Tibial nerve (tissue), 4 donors: ENCODE data around the gene LCN9. TPM values are rescaled to one million over a fixed set of nuclear protein-coding genes. Genes with fewer than 3 reads are reported as not detected.

Experiments
- DNase-seq, 2 donors: peaks; one replicate each; pipeline ENCODE4 v3.0.0-alpha.2; 2019; ENCODE audit warnings: low spot score in 2 of 2
- H3K27ac ChIP-seq, 4 donors: fragments of 200-600 bp; sonication (generic) in 3 of 4; one replicate each; pipeline ENCODE4 v1.5.1; 2017 to 2019; ENCODE audit warnings: mild to moderate bottlenecking in 1 of 4
- H3K27me3 ChIP-seq, 2 donors: fragments of 200-600 bp; sonication (generic) in 1 of 2; one replicate each; pipeline versions ENCODE4 v1.5.1 to v1.6.0; 2017 to 2019
- H3K36me3 ChIP-seq, 3 donors: fragments of 200-600 bp; sonication (generic); one replicate each; pipeline ENCODE4 v1.5.1; 2018 to 2019
- H3K4me1 ChIP-seq, 4 donors: fragments of 200-600 bp; sonication (generic) in 3 of 4; one replicate each; pipeline ENCODE4 v1.5.1; 2017 to 2019
- H3K4me3 ChIP-seq, 4 donors: fragments of 200-600 bp; sonication (generic) in 3 of 4; one replicate each; pipeline ENCODE4 v1.5.1; 2017 to 2019; ENCODE audit warnings: mild to moderate bottlenecking in 1 of 4, moderate library complexity in 1 of 4
- H3K9me3 ChIP-seq, 4 donors: fragments of 200-600 bp; sonication (generic) in 3 of 4; one replicate each; pipeline ENCODE4 v1.5.1; 2017 to 2019
- EP300 ChIP-seq, 2 donors: sonication (generic); formaldehyde crosslinking; IDR thresholded peaks; one replicate each; pipeline ENCODE4 v1.6.1; 2017; ENCODE audit warnings: antibody characterized with exemption in 2 of 2, mild to moderate bottlenecking in 1 of 2
- POLR2A ChIP-seq, 2 donors: fragments of 450-650 bp; IDR thresholded peaks; one replicate each; pipeline ENCODE4 v1.6.1; 2017; ENCODE audit warnings: antibody characterized with exemption in 2 of 2, mild to moderate bottlenecking in 2 of 2, moderate library complexity in 2 of 2
- WGBS, 2 donors: methylation state at CpG; one replicate each; pipeline ENCODE4 v1.1.5; 2018; 5-methylcytosine and 5-hydroxymethylcytosine counted together
- total RNA-seq, 4 donors: library from RNA; depleted of rRNA; stranded (reverse); fragments of >200 nt; gene quantifications; one replicate each; pipeline ENCODE4 v1.1.0, GENCODE V29; 2016
- TF ChIP-seq, protein P1 (sequence below), 5 experiments: fragments of 200-600 bp in 3 of 5; fragments of 450-650 bp in 2 of 5; sonication (generic) in 3 of 5; IDR thresholded peaks; one replicate each; pipeline ENCODE4 v1.5.1; 2016 to 2019; ENCODE audit warnings: antibody characterized with exemption in 5 of 5, mild to moderate bottlenecking in 3 of 5, moderate library complexity in 2 of 5

LCN9 gene
- total RNA-seq, 4 donors from 2014 or later: not detected

DNA sequence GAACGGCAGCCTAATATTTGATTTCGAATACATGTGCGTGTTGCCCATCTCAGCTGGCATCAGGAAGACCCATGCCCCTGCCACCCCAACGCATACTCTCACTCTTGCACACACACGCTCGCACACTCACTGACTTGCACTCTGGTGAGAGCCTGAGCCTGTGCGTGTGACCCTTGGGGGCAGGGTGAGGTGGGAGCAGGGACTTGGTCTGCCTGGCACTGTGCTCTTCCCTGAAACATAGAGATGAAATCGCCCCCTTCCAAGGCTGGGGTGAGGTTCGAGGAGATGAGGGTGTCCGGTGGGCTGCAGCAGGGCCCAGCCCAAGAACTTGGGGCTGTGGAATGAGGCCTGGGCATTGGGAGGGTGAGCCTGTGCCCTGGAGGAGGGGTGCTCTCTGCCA is 1.2 kb downstream of the LCN9 start:
- Histone ChIP-seq H3K36me3 (no peaks in the 10 kb centered on the region), H3K4me1 (no peaks in the 10 kb centered on the region), H3K4me3 (no peak overlapping the region), H3K27ac (no peak overlapping the region), H3K27me3 (no peaks in the 10 kb centered on the region), H3K9me3 (peaks cover 0 to 10% (median 0%) of the 10 kb centered on the region in 4 donors)
- TF ChIP-seq, protein P1, sequence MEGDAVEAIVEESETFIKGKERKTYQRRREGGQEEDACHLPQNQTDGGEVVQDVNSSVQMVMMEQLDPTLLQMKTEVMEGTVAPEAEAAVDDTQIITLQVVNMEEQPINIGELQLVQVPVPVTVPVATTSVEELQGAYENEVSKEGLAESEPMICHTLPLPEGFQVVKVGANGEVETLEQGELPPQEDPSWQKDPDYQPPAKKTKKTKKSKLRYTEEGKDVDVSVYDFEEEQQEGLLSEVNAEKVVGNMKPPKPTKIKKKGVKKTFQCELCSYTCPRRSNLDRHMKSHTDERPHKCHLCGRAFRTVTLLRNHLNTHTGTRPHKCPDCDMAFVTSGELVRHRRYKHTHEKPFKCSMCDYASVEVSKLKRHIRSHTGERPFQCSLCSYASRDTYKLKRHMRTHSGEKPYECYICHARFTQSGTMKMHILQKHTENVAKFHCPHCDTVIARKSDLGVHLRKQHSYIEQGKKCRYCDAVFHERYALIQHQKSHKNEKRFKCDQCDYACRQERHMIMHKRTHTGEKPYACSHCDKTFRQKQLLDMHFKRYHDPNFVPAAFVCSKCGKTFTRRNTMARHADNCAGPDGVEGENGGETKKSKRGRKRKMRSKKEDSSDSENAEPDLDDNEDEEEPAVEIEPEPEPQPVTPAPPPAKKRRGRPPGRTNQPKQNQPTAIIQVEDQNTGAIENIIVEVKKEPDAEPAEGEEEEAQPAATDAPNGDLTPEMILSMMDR (IDR thresholded peaks at IDR 0.05): no peak
- TF ChIP-seq POLR2A (IDR thresholded peaks at IDR 0.05) (no peak), EP300 (IDR thresholded peaks at IDR 0.05) (no peak)
- no peak for DNase-seq
- 79 to 80% methylated on average over 10 of the region's 10 CpGs for WGBS, 2 donors

DNA sequence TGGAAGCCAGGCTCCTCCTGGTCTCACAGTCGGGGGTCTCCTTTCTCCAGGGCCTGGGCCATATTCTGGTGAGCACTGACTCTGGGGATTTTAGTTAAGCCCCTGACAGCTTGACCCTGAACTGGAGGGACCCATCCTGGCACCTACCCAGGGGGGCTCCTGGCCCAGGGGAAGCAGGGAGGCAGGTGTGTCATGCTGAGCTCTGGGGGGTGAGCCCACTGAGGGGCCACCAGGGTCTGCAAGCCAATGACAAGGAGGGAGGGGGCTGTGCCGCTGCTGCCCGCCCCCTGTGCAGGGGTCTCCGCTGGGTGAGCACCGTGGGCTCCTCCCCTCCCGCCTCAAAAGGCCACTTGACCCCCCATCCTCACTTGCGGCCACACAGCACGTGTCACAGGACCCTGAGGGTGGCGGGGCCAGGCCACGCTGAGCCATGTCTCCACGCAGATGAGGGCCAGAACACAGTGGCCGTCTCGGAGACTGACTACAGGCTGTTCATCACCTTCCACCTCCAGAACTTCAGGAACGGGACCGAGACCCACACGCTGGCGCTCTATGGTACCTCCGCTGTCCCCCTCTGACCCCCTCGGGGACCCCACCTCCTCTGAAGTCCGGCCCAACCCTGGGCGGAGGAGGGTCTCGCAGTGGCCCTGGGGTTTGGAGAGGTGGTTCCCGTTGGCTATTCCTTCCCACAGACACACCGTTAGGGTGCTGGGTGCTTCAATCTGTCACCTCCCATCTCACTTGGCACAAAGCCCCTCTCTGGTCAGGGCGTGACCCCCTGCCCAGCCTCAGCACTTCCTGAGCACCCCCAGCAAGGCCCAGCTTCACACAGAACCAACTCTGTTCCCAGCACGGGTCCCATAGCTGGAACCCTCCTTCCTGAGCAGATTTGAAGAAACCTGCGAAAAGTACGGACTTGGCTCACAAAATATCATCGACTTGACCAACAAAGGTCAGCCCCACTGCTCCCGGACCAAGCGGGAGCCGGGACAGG is 2.0 kb downstream of the LCN9 start:
- Histone ChIP-seq H3K9me3 (peaks cover 0 to 10% (median 0%) of the 10 kb centered on the region in 4 donors), H3K36me3 (no peaks in the 10 kb centered on the region), H3K27ac (no peak overlapping the region), H3K4me3 (no peak overlapping the region), H3K4me1 (no peaks in the 10 kb centered on the region), H3K27me3 (no peaks in the 10 kb centered on the region)
- WGBS, 2 donors: 79 to 80% methylated on average over 30 to 31 of the region's 32 CpGs
- TF ChIP-seq, protein P1 (IDR thresholded peaks at IDR 0.05): no peak
- no peak for TF ChIP-seq POLR2A (IDR thresholded peaks at IDR 0.05)
- no peak for TF ChIP-seq EP300 (IDR thresholded peaks at IDR 0.05)
- no peak for DNase-seq

DNA sequence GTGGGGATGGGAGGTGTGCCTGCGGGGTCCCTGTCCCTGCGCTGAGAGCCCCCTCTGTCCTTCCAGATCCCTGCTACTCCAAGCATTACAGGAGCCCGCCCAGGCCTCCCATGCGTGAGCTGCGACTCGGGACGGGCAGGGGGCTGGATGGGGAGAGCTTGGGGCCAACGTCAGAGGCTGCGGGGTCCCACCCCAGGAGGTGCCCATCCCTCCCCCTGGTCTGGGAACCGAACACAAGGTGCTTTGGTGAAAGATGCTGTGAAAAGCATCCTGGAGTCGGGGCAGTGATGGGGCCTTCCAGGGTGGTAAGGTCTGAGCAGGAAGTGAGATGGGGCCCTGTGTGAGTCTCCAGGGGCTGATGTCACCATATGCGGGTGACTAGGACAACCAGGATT is 2.7 kb downstream of the LCN9 start:
- WGBS, 2 donors: 74 to 79% methylated on average over 3 to 12 of the region's 12 CpGs
- peaks cover 0 to 10% (median 0%) of the 10 kb centered on the region in 4 donors for H3K9me3 ChIP-seq
- TF ChIP-seq, protein P1 (IDR thresholded peaks at IDR 0.05): no peak
- TF ChIP-seq EP300 (IDR thresholded peaks at IDR 0.05) (no peak), POLR2A (IDR thresholded peaks at IDR 0.05) (no peak)
- no peak overlapping the region for H3K27ac ChIP-seq
- no peaks in the 10 kb centered on the region for H3K4me1 ChIP-seq
- no peaks in the 10 kb centered on the region for H3K36me3 ChIP-seq
- H3K27me3 ChIP-seq: no peaks in the 10 kb centered on the region
- H3K4me3 ChIP-seq: no peak overlapping the region
- DNase-seq: no peak

DNA sequence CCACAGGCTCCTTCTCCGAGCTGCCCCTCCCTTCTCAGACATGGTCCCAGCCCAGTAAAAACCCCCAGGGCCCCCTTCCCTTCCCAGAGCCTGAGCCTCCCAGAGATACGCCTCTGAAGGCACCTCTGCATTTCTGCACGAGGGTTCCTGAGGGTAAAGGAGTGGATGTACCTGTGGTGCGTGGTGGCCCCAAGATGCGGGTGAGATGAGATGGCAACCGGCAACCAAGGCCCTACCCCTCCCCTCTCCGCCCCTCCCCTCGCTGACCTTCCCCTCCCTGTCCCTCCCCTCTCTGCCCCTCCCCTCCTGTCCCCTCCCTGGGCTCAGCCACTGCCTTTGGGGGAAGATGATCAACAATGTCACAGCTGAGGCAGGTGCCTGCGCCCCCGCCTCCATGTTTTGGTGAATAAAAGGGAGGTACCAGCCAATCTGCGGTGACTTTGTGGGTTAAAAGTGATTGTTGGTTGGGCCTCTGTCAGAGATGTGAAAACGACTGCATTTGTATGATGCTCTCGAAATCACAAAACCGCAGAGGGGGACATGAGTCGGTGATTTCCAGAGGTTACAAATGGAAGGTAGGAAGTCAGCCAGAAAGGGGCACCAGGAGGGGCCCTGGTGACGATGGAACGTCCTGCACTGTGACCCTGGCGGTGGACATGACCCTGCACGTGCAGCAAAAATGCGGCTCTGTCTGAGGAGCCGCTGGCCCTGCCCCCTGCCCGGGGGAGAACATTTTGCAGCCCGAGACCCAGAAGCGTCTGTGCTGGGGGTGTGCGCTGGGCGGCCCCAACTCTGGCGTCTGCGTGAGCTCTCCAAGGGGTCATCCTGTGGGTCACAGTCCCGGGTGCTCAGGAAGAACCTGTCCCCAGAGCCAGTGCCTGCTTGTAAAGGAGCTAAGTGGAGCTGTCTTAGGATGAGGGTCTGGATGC is 3.7 kb downstream of the LCN9 start:
- no peak overlapping the region for H3K27ac ChIP-seq
- DNase-seq: peak in 1 of 2 donors; percentile 3
- H3K27me3 ChIP-seq: no peaks in the 10 kb centered on the region
- TF ChIP-seq, protein P1 (IDR thresholded peaks at IDR 0.05): no peak
- TF ChIP-seq EP300 (IDR thresholded peaks at IDR 0.05) (no peak), POLR2A (IDR thresholded peaks at IDR 0.05) (no peak)
- no peaks in the 10 kb centered on the region for H3K36me3 ChIP-seq
- H3K9me3 ChIP-seq: peaks cover 0 to 17% (median 0%) of the 10 kb centered on the region in 4 donors
- H3K4me3 ChIP-seq: no peak overlapping the region
- H3K4me1 ChIP-seq: no peaks in the 10 kb centered on the region
- WGBS, 2 donors: 47 to 52% methylated on average over 28 to 29 of the region's 29 CpGs
